Upper lobe of left lung (tissue), 6 donors: ENCODE data around the gene TTC23. TPM values are rescaled to one million over a fixed set of nuclear protein-coding genes. Genes with fewer than 3 reads are reported as not detected.

ENCODE experiments used
- ATAC-seq, 2 donors: fragments of 200-7000 bp; cut with Tn5 transposase; one replicate each; pipeline ENCODE4 v1.9.1; 2022; ENCODE audit warnings: mild to moderate bottlenecking in 2 of 2, moderate library complexity in 2 of 2; ENCODE audit not compliant: low FRiP score in 2 of 2
- DNase-seq, 2 donors: peaks; one replicate each; pipeline ENCODE4 v3.0.0-alpha.2; 2019 to 2020
- H3K27ac ChIP-seq, 4 donors: fragments of 200-600 bp; sonication (generic); one replicate each; pipeline ENCODE4 v1.5.1; 2016 to 2019
- H3K27me3 ChIP-seq, 4 donors: fragments of 200-600 bp; sonication (generic); one replicate each; pipeline ENCODE4 v1.5.1; 2017 to 2019
- H3K36me3 ChIP-seq, 4 donors: fragments of 200-600 bp; sonication (generic); one replicate each; pipeline ENCODE4 v1.5.1; 2016 to 2019
- H3K4me1 ChIP-seq, 4 donors: fragments of 200-600 bp; sonication (generic); one replicate each; pipeline ENCODE4 v1.5.1; 2018 to 2019
- H3K4me3 ChIP-seq, 4 donors: fragments of 200-600 bp; sonication (generic); one replicate each; pipeline ENCODE4 v1.5.1; 2017 to 2019; ENCODE audit warnings: mild to moderate bottlenecking in 2 of 4, moderate library complexity in 1 of 4
- H3K9me3 ChIP-seq, 4 donors: fragments of 200-600 bp; sonication (generic); one replicate each; pipeline ENCODE4 v1.5.1; 2018 to 2019
- EP300 ChIP-seq, 4 donors: sonication (generic); formaldehyde crosslinking; IDR thresholded peaks; one replicate each; pipeline ENCODE4 v1.5.1; 2017; ENCODE audit warnings: antibody characterized with exemption in 4 of 4, control low read depth in 2 of 4
- POLR2A ChIP-seq, 4 donors: fragments of 450-650 bp; IDR thresholded peaks; one replicate each; pipeline ENCODE4 v1.5.1; 2016 to 2017; ENCODE audit warnings: antibody characterized with exemption in 4 of 4, mild to moderate bottlenecking in 2 of 4
- POLR2AphosphoS5 ChIP-seq, 2 donors: sonication (generic); formaldehyde crosslinking; IDR thresholded peaks; one replicate each; pipeline ENCODE4 v1.5.1; 2017; ENCODE audit warnings: antibody characterized with exemption in 2 of 2
- WGBS, 2 donors: methylation state at CpG; one replicate each; pipeline ENCODE4 v1.1.5; 2017 to 2018; 5-methylcytosine and 5-hydroxymethylcytosine counted together
- total RNA-seq, 6 donors: library from RNA; depleted of rRNA in 4 of 6; stranded (reverse); fragments of >200 nt in 4 of 6; gene quantifications; one replicate each; pipeline versions ENCODE4 v1.1.0 to v1.2.1, GENCODE V29; 2016 to 2021
- TF ChIP-seq, protein P1 (sequence below), 6 experiments: fragments of 450-650 bp in 4 of 6; fragments of 200-600 bp in 2 of 6; sonication (generic) in 2 of 6; IDR thresholded peaks; one replicate each; pipeline ENCODE4 v1.5.1; 2016 to 2019; ENCODE audit warnings: antibody characterized with exemption in 6 of 6
- donor health status: DM: no; HTN: no; CAD: no; lungs with moderate emphysema.
- donor health status: DM: no; HTN: yes; CAD: no; lungs with severe emphysema.

TTC23 gene
- total RNA-seq, 6 donors from 2014 or later, result 6.2 to 28.0 (median 15.3) TPM

DNA sequence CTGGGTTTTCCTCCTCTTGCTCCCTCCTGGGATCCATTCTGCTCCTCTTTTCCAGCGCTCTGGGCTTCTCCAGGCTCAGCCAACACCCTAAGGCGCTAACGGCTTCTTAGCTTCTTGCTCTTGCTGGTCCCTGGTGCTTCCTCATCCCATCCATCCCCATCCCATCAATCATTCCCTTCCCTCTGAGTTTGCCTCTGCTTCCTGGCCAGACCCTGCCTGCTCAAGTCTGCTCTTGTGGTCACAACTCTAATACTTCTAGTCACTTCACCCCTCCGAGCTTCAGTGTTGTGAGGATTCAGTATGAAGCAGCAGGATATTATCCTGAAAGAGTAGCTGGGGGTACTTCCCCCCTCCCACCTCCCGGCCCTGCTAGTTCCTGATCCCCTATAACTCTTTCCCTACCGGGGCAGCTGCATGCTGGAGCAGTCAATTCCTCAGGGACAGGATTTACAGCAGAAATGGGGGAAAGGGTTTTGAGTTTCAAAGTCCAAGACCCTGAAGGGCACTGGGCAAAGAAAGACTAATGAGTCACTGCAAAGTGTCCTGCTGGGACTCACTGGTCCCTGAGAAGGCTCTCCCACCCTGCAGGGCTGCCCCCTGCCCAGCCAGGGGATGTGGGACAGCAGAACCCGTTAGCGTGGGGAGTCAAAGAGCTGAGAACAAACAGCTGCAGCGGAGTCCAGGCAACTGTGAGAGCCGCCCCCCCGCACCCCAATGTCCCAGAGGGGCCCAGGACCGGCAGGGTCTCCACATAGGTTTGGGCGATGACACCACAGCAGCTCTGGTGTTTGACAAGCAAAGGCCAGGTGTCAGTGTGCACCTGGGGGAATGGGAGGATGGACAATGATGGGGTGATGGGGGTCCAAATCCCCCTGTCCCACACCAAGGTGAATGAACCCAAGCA is 146.8 kb downstream of the TTC23 start:
- peaks cover 0 to 17% (median 9%) of the 10 kb centered on the region in 4 donors for H3K27me3 ChIP-seq
- 66 to 75% methylated on average over 7 to 13 of the region's 13 CpGs for WGBS, 2 donors
- no peak overlapping the region for H3K27ac ChIP-seq
- H3K9me3 ChIP-seq, result no peaks in the 10 kb centered on the region
- no peak overlapping the region for H3K4me3 ChIP-seq
- DNase-seq (no peak), ATAC-seq (no peak)
- H3K36me3 ChIP-seq, result no peaks in the 10 kb centered on the region
- TF ChIP-seq POLR2AphosphoS5 (IDR thresholded peaks at IDR 0.05) (no peak), EP300 (IDR thresholded peaks at IDR 0.05) (no peak), POLR2A (IDR thresholded peaks at IDR 0.05) (no peak)
- TF ChIP-seq, protein P1, sequence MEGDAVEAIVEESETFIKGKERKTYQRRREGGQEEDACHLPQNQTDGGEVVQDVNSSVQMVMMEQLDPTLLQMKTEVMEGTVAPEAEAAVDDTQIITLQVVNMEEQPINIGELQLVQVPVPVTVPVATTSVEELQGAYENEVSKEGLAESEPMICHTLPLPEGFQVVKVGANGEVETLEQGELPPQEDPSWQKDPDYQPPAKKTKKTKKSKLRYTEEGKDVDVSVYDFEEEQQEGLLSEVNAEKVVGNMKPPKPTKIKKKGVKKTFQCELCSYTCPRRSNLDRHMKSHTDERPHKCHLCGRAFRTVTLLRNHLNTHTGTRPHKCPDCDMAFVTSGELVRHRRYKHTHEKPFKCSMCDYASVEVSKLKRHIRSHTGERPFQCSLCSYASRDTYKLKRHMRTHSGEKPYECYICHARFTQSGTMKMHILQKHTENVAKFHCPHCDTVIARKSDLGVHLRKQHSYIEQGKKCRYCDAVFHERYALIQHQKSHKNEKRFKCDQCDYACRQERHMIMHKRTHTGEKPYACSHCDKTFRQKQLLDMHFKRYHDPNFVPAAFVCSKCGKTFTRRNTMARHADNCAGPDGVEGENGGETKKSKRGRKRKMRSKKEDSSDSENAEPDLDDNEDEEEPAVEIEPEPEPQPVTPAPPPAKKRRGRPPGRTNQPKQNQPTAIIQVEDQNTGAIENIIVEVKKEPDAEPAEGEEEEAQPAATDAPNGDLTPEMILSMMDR (IDR thresholded peaks at IDR 0.05), result no peak
- peaks cover 21 to 36% (median 25%) of the 10 kb centered on the region in 4 donors for H3K4me1 ChIP-seq

DNA sequence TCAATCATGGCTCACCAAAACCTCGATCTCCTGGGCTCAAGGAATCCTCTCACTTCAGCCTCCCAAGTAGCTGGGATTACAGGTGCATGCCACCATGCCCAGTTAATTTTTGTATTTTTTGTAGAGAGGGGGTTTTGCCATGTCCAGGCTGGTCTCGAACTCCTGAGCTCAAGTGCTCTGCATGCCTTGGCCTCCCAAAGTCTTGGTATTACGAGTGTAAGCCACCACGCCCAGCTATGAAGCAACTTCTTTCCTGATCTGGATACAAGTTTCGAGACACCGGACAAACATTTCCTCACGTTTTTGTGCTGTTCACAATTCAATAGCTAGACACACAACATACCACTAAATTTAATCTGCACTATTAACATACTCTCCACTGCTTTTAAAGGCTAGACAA is 147.9 kb downstream of the TTC23 start:
- no peak overlapping the region for H3K4me3 ChIP-seq
- DNase-seq, result no peak
- WGBS, 2 donors, result 54 to 61% methylated on average over 7 of the region's 7 CpGs

DNA sequence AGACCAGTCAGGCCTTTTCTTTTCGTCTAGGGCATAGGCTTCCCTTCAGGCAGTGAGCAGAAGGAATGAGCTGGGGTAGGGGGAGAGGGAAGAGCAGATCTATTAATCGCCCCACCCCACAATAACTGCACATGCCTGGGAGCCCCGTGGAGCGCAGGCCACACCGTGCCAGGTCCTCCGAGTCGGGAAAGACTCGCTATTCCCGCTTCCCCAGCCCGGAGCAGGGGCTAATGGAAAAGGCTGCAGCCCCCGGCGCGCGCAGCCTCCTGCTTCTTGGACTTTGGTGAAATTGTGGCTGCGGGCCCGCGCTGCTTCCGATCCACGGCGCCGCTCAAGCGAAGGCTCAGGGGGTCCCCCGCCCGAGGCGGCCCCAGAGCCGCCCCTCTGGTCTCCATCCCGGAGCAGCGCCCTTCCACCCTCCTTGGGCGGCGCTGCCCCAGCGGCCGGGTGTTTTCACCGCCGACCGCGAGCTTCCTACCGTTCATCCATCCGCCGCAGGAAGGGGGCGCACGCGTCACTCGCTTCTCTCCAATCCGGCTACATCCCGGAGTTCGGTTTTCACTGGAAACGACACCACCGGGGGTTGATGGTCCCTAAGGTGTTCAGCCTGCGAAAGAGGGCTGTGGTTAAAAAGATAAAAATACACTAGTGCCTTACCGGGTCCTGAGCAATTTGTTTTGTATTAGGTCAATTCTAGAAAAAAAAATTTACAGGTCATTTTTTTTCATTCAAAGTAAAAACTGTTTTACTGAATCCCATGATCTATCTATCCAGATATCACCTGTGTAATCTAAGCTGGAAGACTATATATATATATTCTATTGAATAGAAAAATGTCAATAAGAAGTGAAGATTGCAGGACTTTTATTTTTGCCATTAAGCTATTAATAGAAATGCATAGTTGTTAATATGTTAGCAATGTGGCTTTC is 148.9 kb downstream of the TTC23 start:
- H3K36me3 ChIP-seq, result no peaks in the 10 kb centered on the region
- DNase-seq (peak; percentile 66 to 93), ATAC-seq (peak in 1 of 2 donors; percentile 81)
- H3K27me3 ChIP-seq, result peaks cover 0 to 8% (median 4%) of the 10 kb centered on the region in 4 donors
- H3K9me3 ChIP-seq, result no peaks in the 10 kb centered on the region
- no peak overlapping the region for H3K27ac ChIP-seq
- H3K4me3 ChIP-seq, result peak overlapping the region in 3 of 4 donors; percentile 12 to 23 (median 23)
- peaks cover 9 to 19% (median 15%) of the 10 kb centered on the region in 4 donors for H3K4me1 ChIP-seq
- TF ChIP-seq POLR2AphosphoS5 (IDR thresholded peaks at IDR 0.05), result no peak
- TF ChIP-seq, protein P1 (IDR thresholded peaks at IDR 0.05), result peak; percentile 62 to 79 (median 70)
- 5 to 6% methylated on average over 22 to 37 of the region's 50 CpGs for WGBS, 2 donors

More for the DNA sequence above, 147.9 kb downstream of the TTC23 start:
- TF ChIP-seq POLR2A (IDR thresholded peaks at IDR 0.05) (no peak), EP300 (IDR thresholded peaks at IDR 0.05) (no peak), POLR2AphosphoS5 (IDR thresholded peaks at IDR 0.05) (no peak)
- TF ChIP-seq, protein P1 (IDR thresholded peaks at IDR 0.05), result no peak
- Histone ChIP-seq H3K27me3 (peaks cover 0 to 17% (median 9%) of the 10 kb centered on the region in 4 donors), H3K36me3 (no peaks in the 10 kb centered on the region), H3K27ac (no peak overlapping the region), H3K9me3 (no peaks in the 10 kb centered on the region), H3K4me1 (peaks cover 19 to 29% (median 23%) of the 10 kb centered on the region in 4 donors)
- ATAC-seq, result no peak

- 83 to 88% methylated on average over 4 to 7 of the region's 7 CpGs for WGBS, 2 donors
- TF ChIP-seq POLR2A (IDR thresholded peaks at IDR 0.05), result no peak
- no peak for TF ChIP-seq EP300 (IDR thresholded peaks at IDR 0.05)
- TF ChIP-seq, protein P1 (IDR thresholded peaks at IDR 0.05), result no peak
- TF ChIP-seq POLR2AphosphoS5 (IDR thresholded peaks at IDR 0.05), result no peak
- Histone ChIP-seq H3K27ac (no peak overlapping the region), H3K36me3 (no peaks in the 10 kb centered on the region), H3K9me3 (no peaks in the 10 kb centered on the region), H3K4me3 (no peak overlapping the region), H3K4me1 (peaks cover 4 to 10% (median 9%) of the 10 kb centered on the region in 4 donors), H3K27me3 (peaks cover 0 to 6% (median under 1%) of the 10 kb centered on the region in 4 donors)
- DNase-seq (no peak), ATAC-seq (no peak)
Observed at GRCh38 chr15:99099661-99100060, 149.7 kb downstream of the TTC23 start.
